ENCODE results near the gene FGL2. TPM values are rescaled to one million over a fixed set of nuclear protein-coding genes. Genes with fewer than 3 reads are reported as not detected.
"Not testable (repeated sequence)": the region's sequence is repeated elsewhere in the genome, so short reads cannot be mapped to it uniquely, and the experiment has no call there.

FGL2 gene
- total RNA-seq, 2 experiments from 2014 or later: 0.63 to 0.95 TPM

- POLR2A ChIA-PET: no interaction called here
- Mint-ChIP-seq H3K36me3 (ENCODE audit: low read depth) (peaks cover 14% of the 10 kb centered on the region), H3K9me3 (no peaks in the 10 kb centered on the region), H3K27ac (no peak overlapping the region), H3K4me1 (ENCODE audit: low read depth) (peaks cover 15% of the 10 kb centered on the region), H3K4me3 (no peak overlapping the region), H3K27me3 (no peaks in the 10 kb centered on the region)
- CTCF ChIA-PET: interaction anchor here (2.8 kb wide), 1 partner anchor 8 kb away, joined by 30 read pairs; no protein-coding TSS in a partner anchor
- intact Hi-C loops (cut with micrococcal nuclease): no loop called here
- DNase-seq (no peak), ATAC-seq (no peak)
- no peak for TF ChIP-seq CTCF (IDR thresholded peaks at IDR 0.05)
Measured at GRCh38 chr7:77238703-77239136, 39.1 kb upstream of the FGL2 start.

GRCh38 chr7:77235276-77235675, 35.7 kb upstream of the FGL2 start:
- Mint-ChIP-seq H3K9me3 (peaks cover 8% of the 10 kb centered on the region), H3K27me3 (no peaks in the 10 kb centered on the region), H3K36me3 (ENCODE audit: low read depth) (peaks cover 15% of the 10 kb centered on the region), H3K4me3 (no peak overlapping the region), H3K27ac (no peak overlapping the region), H3K4me1 (ENCODE audit: low read depth) (peaks cover 15% of the 10 kb centered on the region)
- intact Hi-C loops (cut with micrococcal nuclease): no loop called here
- no peak for TF ChIP-seq CTCF (IDR thresholded peaks at IDR 0.05)
- DNase-seq: no peak
- no peak for ATAC-seq
- CTCF ChIA-PET: interaction anchor here (1.2 kb wide), 1 partner anchor 12 kb away, joined by 7 read pairs; no protein-coding TSS in a partner anchor
- POLR2A ChIA-PET: interaction anchor here (0.6 kb wide), 1 partner anchor 111 kb away, joined by 3 read pairs; no protein-coding TSS in a partner anchor

- intact Hi-C loops (cut with micrococcal nuclease): no loop called here
- Mint-ChIP-seq H3K36me3 (ENCODE audit: low read depth) (peaks cover 15% of the 10 kb centered on the region), H3K9me3 (peaks cover 16% of the 10 kb centered on the region), H3K4me1 (ENCODE audit: low read depth) (no peaks in the 10 kb centered on the region), H3K27ac (no peak overlapping the region), H3K27me3 (no peaks in the 10 kb centered on the region), H3K4me3 (no peak overlapping the region)
- ATAC-seq: no peak
- TF ChIP-seq CTCF (IDR thresholded peaks at IDR 0.05): no peak
- no peak for DNase-seq
- CTCF ChIA-PET: interaction anchor here (1.3 kb wide), 1 partner anchor 15 kb away, joined by 8 read pairs; no protein-coding TSS in a partner anchor
- POLR2A ChIA-PET: no interaction called here
Measured at GRCh38 chr7:77232467-77232866, 32.8 kb upstream of the FGL2 start.

GRCh38 chr7:77228795-77229194, 29.2 kb upstream of the FGL2 start:
- CTCF ChIA-PET; H3K4me3 Mint-ChIP-seq; H3K27ac Mint-ChIP-seq; H3K4me1 Mint-ChIP-seq (ENCODE audit: low read depth); ATAC-seq; H3K27me3 Mint-ChIP-seq; POLR2A ChIA-PET; DNase-seq; intact Hi-C loops (cut with micrococcal nuclease): not testable (repeated sequence)
- Mint-ChIP-seq H3K36me3 (ENCODE audit: low read depth) (peaks cover 13% of the 10 kb centered on the region), H3K9me3 (peaks cover 16% of the 10 kb centered on the region)

- H3K9me3 Mint-ChIP-seq: peaks cover 16% of the 10 kb centered on the region
- H3K4me3 Mint-ChIP-seq: no peak overlapping the region
- no peak for ATAC-seq
- peaks cover 13% of the 10 kb centered on the region for H3K36me3 Mint-ChIP-seq (ENCODE audit: low read depth)
- ChIA-PET POLR2A (no interaction called here), CTCF (interaction anchor here (1.8 kb wide), 1 partner anchor 21 kb away, joined by 6 read pairs; no protein-coding TSS in a partner anchor)
- H3K27me3 Mint-ChIP-seq: no peaks in the 10 kb centered on the region
- no peak for DNase-seq
- intact Hi-C loops (cut with micrococcal nuclease): no loop called here
- TF ChIP-seq CTCF (IDR thresholded peaks at IDR 0.05): no peak
- no peak overlapping the region for H3K27ac Mint-ChIP-seq
- peaks cover 21% of the 10 kb centered on the region for H3K4me1 Mint-ChIP-seq (ENCODE audit: low read depth)
Measured at GRCh38 chr7:77226357-77226839, 26.8 kb upstream of the FGL2 start.

Measured in activated CD8-positive, alpha-beta T cell treated with anti-CD3 and anti-CD28 coated beads for 36 hours (primary cell).